Measurements from ENCODE around the gene LAD1.

GRCh38 chr1:201334325-201335173, 64.6 kb downstream of the LAD1 start:
- no peak for TF ChIP-seq EZH2 (IDR thresholded peaks at IDR 0.05; ENCODE audit: insufficient read depth, poor library complexity, severe bottlenecking)
- TF ChIP-seq EZH2phosphoT487 (IDR thresholded peaks at IDR 0.05; ENCODE audit: insufficient read depth, low read depth), result no peak
